SU-DHL-6 (cell line): Measurements from ENCODE around the gene ACBD3.

Experiments
- H2AFZ ChIP-seq: fragments of 200-600 bp; sonication (generic); 2 replicates; pipeline ENCODE4 v1.6.1; 2014; ENCODE audit warnings: low read depth, mild to moderate bottlenecking, moderate library complexity, mixed read lengths, antibody characterized with exemption, low read length; ENCODE audit not compliant: severe bottlenecking
- H3F3A ChIP-seq: fragments of 200-600 bp; shearing (Covaris generic); 2 replicates; pipeline ENCODE4 v1.6.0; 2016; ENCODE audit warnings: antibody characterized with exemption, mild to moderate bottlenecking; ENCODE audit not compliant: insufficient read depth
- H3K27ac ChIP-seq: fragments of 200-600 bp; sonication (generic); 2 replicates; pipeline ENCODE4 v1.5.1; 2016; ENCODE audit warnings: low read depth, mild to moderate bottlenecking, low read length, moderate library complexity, mixed read lengths
- H3K27me3 ChIP-seq: fragments of 200-600 bp; sonication (generic), shearing (Covaris generic); 2 replicates; pipeline ENCODE4 v1.6.0; 2014; ENCODE audit warnings: mild to moderate bottlenecking, low read length
- H3K36me3 ChIP-seq: fragments of 200-600 bp; sonication (generic); 2 replicates; pipeline ENCODE4 v1.6.1; 2014; ENCODE audit warnings: mild to moderate bottlenecking, low read length, mixed read lengths
- H3K4me2 ChIP-seq: fragments of 300-600, 200-600 bp; shearing (Covaris generic), sonication (generic); 2 replicates; pipeline ENCODE4 v1.6.0; 2014; ENCODE audit warnings: low read length, low read depth, mild to moderate bottlenecking; ENCODE audit not compliant: poor library complexity, severe bottlenecking
- H3K4me3 ChIP-seq: fragments of 200-600 bp; sonication (generic); 2 replicates; pipeline ENCODE4 v1.5.1; 2014; ENCODE audit warnings: antibody characterized with exemption, low read length, mild to moderate bottlenecking, mixed read lengths; ENCODE audit not compliant: insufficient read depth, poor library complexity, severe bottlenecking
- H3K79me2 ChIP-seq: fragments of 200-600 bp; sonication (generic); 2 replicates; pipeline ENCODE4 v1.6.1; 2014; ENCODE audit warnings: mild to moderate bottlenecking, low read length, moderate library complexity; ENCODE audit not compliant: insufficient read depth
- H3K9ac ChIP-seq: fragments of 200-600 bp; sonication (generic); 2 replicates; pipeline ENCODE4 v1.7.0; 2014; ENCODE audit warnings: mild to moderate bottlenecking, low read length
- H3K9me2 ChIP-seq: fragments of 200-600 bp; sonication (generic); replicated peaks from 2 replicates; pipeline ENCODE4 v1.6.1; 2014; ENCODE audit warnings: low read length; ENCODE audit not compliant: insufficient read depth
- H3K9me3 ChIP-seq: fragments of 200-600 bp; sonication (generic); 2 replicates; pipeline ENCODE4 v1.6.1; 2014; ENCODE audit warnings: low read length, mixed read lengths; ENCODE audit not compliant: insufficient read depth
- H4K20me1 ChIP-seq: fragments of 200-600 bp; sonication (generic); 2 replicates; pipeline ENCODE4 v1.6.1; 2014; ENCODE audit warnings: low read depth, mild to moderate bottlenecking, antibody characterized with exemption, low read length, moderate library complexity, mixed read lengths
- CTCF ChIP-seq: fragments of 200-600 bp; sonication (generic); IDR thresholded peaks from one replicate; pipeline ENCODE4 v1.5.1; 2017; ENCODE audit warnings: antibody characterized with exemption, mild to moderate bottlenecking, low read length, moderate library complexity; ENCODE audit not compliant: insufficient read depth, poor library complexity, severe bottlenecking
- EZH2phosphoT487 ChIP-seq: fragments of 200-600 bp; sonication (generic), shearing (Covaris generic); conservative IDR thresholded peaks from 2 replicates; pipeline ENCODE4 v1.6.1; 2018; ENCODE audit warnings: mild to moderate bottlenecking, antibody characterized with exemption, low read length, moderate library complexity, mixed read lengths

ACBD3 gene

GRCh38 chr1:226095286-226095685, 91.3 kb downstream of the ACBD3 start:
- Histone ChIP-seq H3F3A (no peaks in the 10 kb centered on the region), H3K79me2 (no peaks in the 10 kb centered on the region), H3K4me2 (no peak overlapping the region), H3K4me3 (no peak overlapping the region), H4K20me1 (no peaks in the 10 kb centered on the region), H3K9me2 (no peaks in the 10 kb centered on the region), H2AFZ (no peak overlapping the region), H3K27ac (no peak overlapping the region), H3K9me3 (no peaks in the 10 kb centered on the region), H3K27me3 (no peaks in the 10 kb centered on the region), H3K36me3 (no peaks in the 10 kb centered on the region), H3K9ac (no peak overlapping the region)
- TF ChIP-seq EZH2phosphoT487 (no peak), CTCF (no peak)
